A549 (cell line): ENCODE measurements around the gene CRYM. TPM values are rescaled to one million over a fixed set of nuclear protein-coding genes. Genes with fewer than 3 reads are reported as not detected.
A peak's percentile ranks its signal among the peaks of the same experiment; 100 is the strongest.

Source experiments
- ATAC-seq, 2 experiments: fragments of 200-7000 bp in 1 of 2; fragments of >200 bp in 1 of 2; cut with Nextera tagmentation in 1 of 2; cut with Tn5 transposase in 1 of 2; 3 replicates each; pipeline versions ENCODE4 v1.8.0 to v1.9.1; 2018 to 2020; ENCODE audit warnings: mild to moderate bottlenecking in 1 of 2, moderate library complexity in 1 of 2
- CTCF ChIA-PET: fragments of 300-600 bp; sonication (Branson Sonifier 250); formaldehyde crosslinking; extraction: SDS; loops from one replicate; lab custom pipeline; 2021; ENCODE audit warnings: antibody characterized with exemption, inconsistent platforms; lab: Yijun Ruan, JAX
- POLR2A ChIA-PET: fragments of 350-600 bp; formaldehyde crosslinking; extraction: SDS; loops from one replicate; lab custom pipeline; 2021; ENCODE audit warnings: antibody characterized with exemption, inconsistent platforms; lab: Yijun Ruan, JAX
- DNase-seq, 2 experiments: peaks; one replicate each; pipeline versions ENCODE4 v3.0.0 to v3.0.0-alpha.2; 2011 to 2016; ENCODE audit warnings: low read depth in 1 of 2, low spot score in 1 of 2
- FAIRE-seq: peaks from 2 replicates; lab custom pipeline; 2011; peaks lifted over from hg19 to GRCh38; lab: Jason Lieb, UNC
- H3K27ac ChIP-seq, 2 experiments: fragments of >200 bp; sonication (Bioruptor Twin); formaldehyde crosslinking; 3 replicates each; pipeline ENCODE4 v1.5.1; 2016 to 2017
- H3K4me1 ChIP-seq: fragments of >200 bp; sonication (Bioruptor Twin); formaldehyde crosslinking; 3 replicates; pipeline ENCODE4 v1.6.1; 2016
- H3K4me2 ChIP-seq: fragments of >200 bp; sonication (Bioruptor Twin); formaldehyde crosslinking; 3 replicates; pipeline ENCODE4 v1.6.1; 2016
- H3K4me3 ChIP-seq: fragments of >200 bp; sonication (Bioruptor Twin); formaldehyde crosslinking; 3 replicates; pipeline ENCODE4 v1.5.1; 2016
- H3K9me3 ChIP-seq: fragments of >200 bp; sonication (Bioruptor Twin); formaldehyde crosslinking; 3 replicates; pipeline ENCODE4 v1.6.1; 2016
- CBX8 ChIP-seq: fragments of 200-600 bp; sonication (generic); IDR thresholded peaks from 2 replicates; pipeline ENCODE4 v1.6.1; 2016
- CHD2 ChIP-seq: fragments of 150-350 bp; IDR thresholded peaks from 2 replicates; pipeline ENCODE4 v1.6.1; 2014; ENCODE audit warnings: low read length; ENCODE audit not compliant: partially characterized antibody
- E2F6 ChIP-seq: IDR thresholded peaks from 2 replicates; pipeline ENCODE4 v1.6.1; 2012; ENCODE audit warnings: low read depth, borderline replicate concordance
- FOSL2 ChIP-seq, 2 experiments: fragments of 450-650 bp in 1 of 2; fragments of >200 bp in 1 of 2; sonication (Bioruptor Twin) in 1 of 2; formaldehyde crosslinking; IDR thresholded peaks; 2 replicates each; pipeline versions ENCODE4 v1.5.0 to v1.6.1; 2016 to 2020; ENCODE audit warnings: mild to moderate bottlenecking in 1 of 2, moderate library complexity in 1 of 2
- GATA3 ChIP-seq: IDR thresholded peaks from 2 replicates; pipeline ENCODE4 v1.6.1; 2012; ENCODE audit warnings: borderline replicate concordance
- HES2 ChIP-seq: fragments of >200 bp; sonication (Bioruptor Twin); formaldehyde crosslinking; IDR thresholded peaks from 2 replicates; pipeline ENCODE4 v1.6.1; 2016
- HOXB13 ChIP-seq: fragments of 250-450 bp; sonication (Bioruptor Pico); IDR thresholded peaks from 2 replicates; pipeline ENCODE4 v1.5.0; 2020; ENCODE audit warnings: low read depth, mild to moderate bottlenecking, moderate library complexity
- KDM5A ChIP-seq: fragments of 200-600 bp; sonication (generic); IDR thresholded peaks from 2 replicates; pipeline ENCODE4 v1.6.1; 2016; ENCODE audit warnings: antibody characterized with exemption, mild to moderate bottlenecking
- MAX ChIP-seq: IDR thresholded peaks from 2 replicates; pipeline ENCODE4 v1.6.1; 2012
- POLR2A ChIP-seq: IDR thresholded peaks from 2 replicates; pipeline ENCODE4 v1.6.1; 2012; ENCODE audit warnings: mild to moderate bottlenecking, low read length
- RFX5 ChIP-seq: fragments of 450-650 bp; IDR thresholded peaks from 2 replicates; pipeline ENCODE4 v1.7.1; 2014; ENCODE audit warnings: antibody characterized with exemption, mild to moderate bottlenecking, moderate library complexity
- USF2 ChIP-seq: fragments of 450-650 bp; IDR thresholded peaks from 2 replicates; pipeline ENCODE4 v1.6.1; 2014; ENCODE audit warnings: antibody characterized with exemption
- WGBS: methylation state at CpG from one replicate; pipeline ENCODE4 v1.1.6; 2017; ENCODE audit errors: missing lambda C conversion rate; 5-methylcytosine and 5-hydroxymethylcytosine counted together
- polyA plus RNA-seq, 4 experiments: library from polyadenylated mRNA; depleted of rRNA in 3 of 4; stranded (reverse); fragments of >200 nt; fragmentation: RNase III in 1 of 4; extraction: RNeasy Plus Mini Kit Qiagen cat#74134 plus additional on column Dnase treatment in 1 of 4; gene quantifications; 2 replicates in 3 of 4; 3 replicates in 1 of 4; pipeline ENCODE4 v1.2.3, GENCODE V29; 2011 to 2017

CRYM gene
- polyA plus RNA-seq, 2 of the 4 experiments (the other 2 are of a cell fraction), result 0.98 to 3.1 TPM

- POLR2A ChIA-PET, result no interaction called here
- Histone ChIP-seq H3K27ac (peak overlapping the region in 1 of 2 experiments; percentile 8; a peak in 2 of 6 replicates), H3K4me2 (no peak overlapping the region), H3K4me3 (no peak overlapping the region), H3K9me3 (no peaks in the 10 kb centered on the region), H3K4me1 (peaks cover 32% of the 10 kb centered on the region)
- DNase-seq, result no peak
- CTCF ChIA-PET, result interaction anchor here (1.4 to 4.9 kb wide), 6 partner anchors 12 to 108 kb away, joined by 4 to 54 read pairs (median 6); partner anchors contain the start of gene CRYM
- TF ChIP-seq USF2, result no peak
- no peak for TF ChIP-seq CHD2
- no peak for TF ChIP-seq KDM5A
- no peak for TF ChIP-seq CBX8
- no peak for TF ChIP-seq E2F6
- TF ChIP-seq POLR2A, result no peak
- no peak for TF ChIP-seq HOXB13 (CRISPR knock-in tag)
- WGBS, result 86% methylated on average over 9 of the region's 9 CpGs
- no peak for FAIRE-seq
- no peak for ATAC-seq
Observed at GRCh38 chr16:21265104-21265837, 12.8 kb downstream of the CRYM start.

GRCh38 chr16:21264571-21265036, 13.5 kb downstream of the CRYM start:
- ATAC-seq (no peak), DNase-seq (no peak), FAIRE-seq (no peak)
- Histone ChIP-seq H3K4me1 (peaks cover 39% of the 10 kb centered on the region), H3K9me3 (no peaks in the 10 kb centered on the region), H3K4me3 (no peak overlapping the region), H3K4me2 (no peak overlapping the region), H3K27ac (peak overlapping the region in 1 of 2 experiments; percentile 56; a peak in 3 of 6 replicates)
- TF ChIP-seq RFX5 (no peak), GATA3 (no peak), HES2 (no peak), FOSL2 (IDR thresholded peaks at IDR 0.05) (no peak), FOSL2 (CRISPR knock-in tag; IDR thresholded peaks at IDR 0.05) (no peak)
- ChIA-PET CTCF (interaction anchor here (1.2 to 4.9 kb wide), 6 partner anchors 11 to 108 kb away, joined by 3 to 54 read pairs (median 5); partner anchors contain the start of gene CRYM), POLR2A (no interaction called here)
- WGBS, result 93% methylated on average over 4 of the region's 4 CpGs

GRCh38 chr16:21263640-21264570, 14.2 kb downstream of the CRYM start:
- DNase-seq (peak; percentile 14 to 30), ATAC-seq (no peak; a peak in 1 of 6 replicates), FAIRE-seq (no peak)
- POLR2A ChIA-PET, result no interaction called here
- 71% methylated on average over 14 of the region's 14 CpGs for WGBS
- Histone ChIP-seq H3K9me3 (no peaks in the 10 kb centered on the region), H3K27ac (peak overlapping the region; percentile 4 to 56; a peak in 3 of 6 replicates), H3K4me1 (peaks cover 42% of the 10 kb centered on the region), H3K4me2 (peak overlapping the region; percentile 38; the same call in 2 of the 3 replicates), H3K4me3 (no peak overlapping the region)
- CTCF ChIA-PET, result interaction anchor here (1.2 to 4.9 kb wide), 4 partner anchors 14 to 75 kb away, joined by 3 to 54 read pairs (median 6); partner anchors contain the start of gene CRYM
- no peak for TF ChIP-seq E2F6
- TF ChIP-seq MAX, result 0 out of 2 replicates have a peak, but pooled peaks have one; percentile 15
